ENCODE measurements around the gene FHOD3. TPM values are rescaled to one million over a fixed set of nuclear protein-coding genes. Genes with fewer than 3 reads are reported as not detected.

Gene FHOD3
- total RNA-seq, 1 experiment from 2014 or later = 0.34 TPM

GRCh38 chr18:36543991-36544725 is 246.6 kb downstream of the FHOD3 start:
- intact Hi-C loops (cut with micrococcal nuclease; ENCODE audit: unreplicated experiment) = no loop called here
- Histone ChIP-seq H3K27me3 (replicated peaks; ENCODE audit: insufficient read depth, low read depth, low read length, poor library complexity) (no peaks in the 10 kb centered on the region), H3K9me3 (ENCODE audit: low read depth, low read length, poor library complexity, severe bottlenecking) (no peaks in the 10 kb centered on the region), H3K4me1 (ENCODE audit: insufficient read depth, low read length, poor library complexity, severe bottlenecking) (no peaks in the 10 kb centered on the region), H3K36me3 (ENCODE audit: insufficient read depth, low read length, poor library complexity, severe bottlenecking) (no peaks in the 10 kb centered on the region), H3K4me3 (ENCODE audit: low read depth, low read length, poor library complexity, severe bottlenecking) (no peak overlapping the region), H3K27ac (ENCODE audit: low read depth, low read length, poor library complexity, severe bottlenecking) (no peak overlapping the region)
- TF ChIP-seq EZH2 (IDR thresholded peaks at IDR 0.05; ENCODE audit: borderline replicate concordance, low read depth, low read length, poor library complexity, severe bottlenecking) (no peak), CTCF (conservative IDR thresholded peaks at IDR 0.05; ENCODE audit: low read depth, low read length) (no peak)
- BruUV-seq (replicated peaks) = no TSS peak
- CTCF ChIA-PET = no interaction called here
- POLR2A ChIA-PET (ENCODE audit: low non-redundant PET) = no interaction called here
- DNase-seq (ENCODE audit: low spot score) = no peak

DNA sequence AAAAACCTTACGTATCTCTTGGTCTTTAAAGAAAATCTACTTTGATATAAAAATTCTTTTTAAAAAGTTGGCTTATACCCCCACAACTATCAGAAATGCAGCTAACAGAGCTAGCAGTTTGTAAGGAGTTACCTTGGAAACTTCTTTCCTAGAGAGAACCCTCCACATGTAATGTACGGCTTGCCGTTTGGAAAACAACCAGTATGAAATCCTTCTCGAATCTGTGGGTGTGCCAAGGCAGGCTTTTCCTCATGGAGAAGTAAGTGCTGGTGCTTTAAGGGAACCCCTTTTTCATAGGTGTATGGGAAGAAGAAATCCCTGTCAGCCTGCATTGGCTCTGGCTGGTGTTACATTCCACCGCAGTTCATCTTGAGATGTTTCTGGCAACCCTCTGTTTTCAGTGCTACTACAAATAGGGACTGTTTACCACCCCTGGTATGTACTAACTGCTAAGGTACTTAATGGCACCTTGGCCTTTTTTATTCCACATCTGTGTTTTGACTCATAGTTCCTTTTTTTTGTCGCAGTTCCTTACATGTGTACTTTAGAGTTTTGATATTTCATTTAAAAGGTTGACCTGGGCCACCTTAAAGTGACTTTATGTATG is 248.4 kb downstream of the FHOD3 start:
- intact Hi-C loops (cut with micrococcal nuclease; ENCODE audit: unreplicated experiment) = no loop called here

DNA sequence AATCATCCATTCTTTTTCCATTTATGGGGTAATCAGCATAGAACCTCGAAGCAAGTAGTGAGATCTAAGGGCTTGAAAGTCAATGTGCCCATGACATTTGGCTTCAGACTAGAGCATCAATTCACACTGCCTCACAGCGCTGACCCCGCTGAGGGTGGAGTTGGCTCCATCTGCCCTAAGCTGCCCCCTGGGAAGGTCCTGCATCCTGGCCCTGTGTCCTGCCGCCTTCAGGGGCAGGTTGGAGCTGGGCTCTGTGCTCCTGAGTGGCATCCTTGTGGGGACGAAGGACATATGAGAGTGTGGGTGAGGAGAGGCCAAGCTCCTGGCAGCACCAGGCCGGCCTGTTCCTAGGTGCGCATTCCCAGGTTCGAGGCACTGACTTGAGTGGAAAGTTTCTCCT is 249.4 kb downstream of the FHOD3 start:
- H3K27me3 ChIP-seq (replicated peaks; ENCODE audit: insufficient read depth, low read depth, low read length, poor library complexity) = no peaks in the 10 kb centered on the region
- peaks cover 6% of the 10 kb centered on the region for H3K9me3 ChIP-seq (ENCODE audit: low read depth, low read length, poor library complexity, severe bottlenecking)
- no TSS peak for BruUV-seq (replicated peaks)
- TF ChIP-seq CTCF (conservative IDR thresholded peaks at IDR 0.05; ENCODE audit: low read depth, low read length) = no peak
- TF ChIP-seq EZH2 (IDR thresholded peaks at IDR 0.05; ENCODE audit: borderline replicate concordance, low read depth, low read length, poor library complexity, severe bottlenecking) = no peak
- no peak overlapping the region for H3K27ac ChIP-seq (ENCODE audit: low read depth, low read length, poor library complexity, severe bottlenecking)
- DNase-seq (ENCODE audit: low spot score) = no peak
- POLR2A ChIA-PET (ENCODE audit: low non-redundant PET) = no interaction called here
- no peaks in the 10 kb centered on the region for H3K36me3 ChIP-seq (ENCODE audit: insufficient read depth, low read length, poor library complexity, severe bottlenecking)
- H3K4me1 ChIP-seq (ENCODE audit: insufficient read depth, low read length, poor library complexity, severe bottlenecking) = no peaks in the 10 kb centered on the region
- intact Hi-C loops (cut with micrococcal nuclease; ENCODE audit: unreplicated experiment) = no loop called here
- CTCF ChIA-PET = no interaction called here
- no peak overlapping the region for H3K4me3 ChIP-seq (ENCODE audit: low read depth, low read length, poor library complexity, severe bottlenecking)

More for the DNA sequence above, 248.4 kb downstream of the FHOD3 start:
- no peaks in the 10 kb centered on the region for H3K36me3 ChIP-seq (ENCODE audit: insufficient read depth, low read length, poor library complexity, severe bottlenecking)
- H3K9me3 ChIP-seq (ENCODE audit: low read depth, low read length, poor library complexity, severe bottlenecking) = peaks cover 6% of the 10 kb centered on the region
- no peaks in the 10 kb centered on the region for H3K4me1 ChIP-seq (ENCODE audit: insufficient read depth, low read length, poor library complexity, severe bottlenecking)
- no peaks in the 10 kb centered on the region for H3K27me3 ChIP-seq (replicated peaks; ENCODE audit: insufficient read depth, low read depth, low read length, poor library complexity)
- H3K4me3 ChIP-seq (ENCODE audit: low read depth, low read length, poor library complexity, severe bottlenecking) = no peak overlapping the region
- no peak for DNase-seq (ENCODE audit: low spot score)
- no peak for TF ChIP-seq CTCF (conservative IDR thresholded peaks at IDR 0.05; ENCODE audit: low read depth, low read length)
- no peak for TF ChIP-seq EZH2 (IDR thresholded peaks at IDR 0.05; ENCODE audit: borderline replicate concordance, low read depth, low read length, poor library complexity, severe bottlenecking)
- POLR2A ChIA-PET (ENCODE audit: low non-redundant PET) = no interaction called here
- BruUV-seq (replicated peaks) = no TSS peak
- H3K27ac ChIP-seq (ENCODE audit: low read depth, low read length, poor library complexity, severe bottlenecking) = no peak overlapping the region
- CTCF ChIA-PET = no interaction called here

Data from A673 (cell line).